NCI-H524 treated with DMSO at 0.1 percent for 48 hours (cell line): ENCODE results near the gene DNAH11.
"Not testable (repeated sequence)": the region's sequence is repeated elsewhere in the genome, so short reads cannot be mapped to it uniquely, and the experiment has no call there.

Experiments
- DNase-seq: peaks from one replicate; lab custom pipeline; 2025; lab: John Stamatoyannopoulos, UW

Gene DNAH11

DNA sequence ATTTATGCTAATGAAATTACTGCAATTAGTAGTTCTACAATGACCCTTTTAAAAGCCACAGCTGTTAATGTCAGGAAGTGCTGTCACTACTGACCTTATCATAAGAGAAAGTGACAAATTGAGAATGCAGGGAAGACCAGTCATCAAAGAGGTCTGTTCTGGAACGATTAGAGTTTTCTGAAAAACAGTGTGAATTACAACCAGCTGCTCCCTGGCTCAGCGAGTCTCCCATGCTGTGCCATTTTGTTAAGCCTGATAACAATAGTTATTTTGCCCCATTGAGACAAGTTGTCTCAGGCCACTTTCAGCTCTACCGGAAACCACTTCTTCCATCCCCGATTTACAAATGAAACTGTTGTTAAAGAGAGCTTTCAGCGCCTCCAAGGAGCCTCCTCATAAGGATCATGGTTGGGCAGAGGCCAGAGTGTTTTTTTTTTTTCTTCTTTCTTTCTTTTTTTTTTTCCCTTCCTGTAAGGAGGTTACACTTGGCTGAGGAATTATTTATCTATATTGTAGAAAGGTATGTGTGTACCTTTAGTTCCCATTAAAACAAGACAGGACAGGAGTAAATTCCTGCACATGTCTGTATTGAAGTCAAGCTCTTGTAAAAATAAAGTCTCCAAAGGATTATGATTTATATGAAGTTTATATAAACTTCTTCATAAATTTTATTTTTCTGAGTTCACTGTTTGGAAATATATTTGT, 229.2 kb downstream of the DNAH11 start:
- DNase-seq, result no peak

DNA sequence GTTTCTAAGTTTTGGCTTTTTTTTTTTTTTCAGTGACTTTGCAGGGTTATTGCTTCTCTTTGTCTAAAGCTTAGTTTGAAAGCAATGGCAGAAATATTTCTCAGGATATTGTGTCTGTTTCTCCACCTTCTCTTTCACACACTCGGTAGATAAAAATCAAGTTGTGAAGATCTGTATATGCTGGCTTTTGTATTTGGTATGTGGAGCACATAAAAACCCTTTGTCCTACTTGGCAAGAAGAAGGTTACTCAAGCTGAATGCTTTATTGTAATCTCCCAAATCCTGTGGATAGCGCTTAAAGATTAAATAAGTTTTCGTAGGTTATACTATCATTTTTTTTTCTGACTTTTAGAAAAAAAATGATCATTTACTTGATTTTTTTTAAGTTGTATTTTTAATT, 230.5 kb downstream of the DNAH11 start:
- DNase-seq, result no peak

DNA sequence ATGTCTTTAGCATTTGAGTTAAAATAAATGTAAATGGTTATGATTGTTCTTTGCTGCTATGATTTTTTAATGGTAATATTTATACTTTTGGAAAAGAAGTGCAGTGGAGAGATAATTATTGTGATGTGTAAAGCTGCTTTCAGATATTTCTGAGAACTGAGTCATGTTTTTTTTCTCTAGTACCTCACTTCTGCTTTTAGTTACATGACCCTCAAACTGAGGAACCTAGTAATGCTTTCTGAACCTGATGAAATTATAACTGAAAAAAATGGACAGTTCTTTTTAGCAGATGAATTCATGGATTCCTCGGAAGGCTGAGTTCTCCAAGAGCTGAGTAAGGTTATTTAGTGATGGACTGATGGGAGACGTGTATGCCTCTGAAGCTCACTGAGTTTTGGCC, 235.1 kb downstream of the DNAH11 start:
- DNase-seq, result no peak

DNA sequence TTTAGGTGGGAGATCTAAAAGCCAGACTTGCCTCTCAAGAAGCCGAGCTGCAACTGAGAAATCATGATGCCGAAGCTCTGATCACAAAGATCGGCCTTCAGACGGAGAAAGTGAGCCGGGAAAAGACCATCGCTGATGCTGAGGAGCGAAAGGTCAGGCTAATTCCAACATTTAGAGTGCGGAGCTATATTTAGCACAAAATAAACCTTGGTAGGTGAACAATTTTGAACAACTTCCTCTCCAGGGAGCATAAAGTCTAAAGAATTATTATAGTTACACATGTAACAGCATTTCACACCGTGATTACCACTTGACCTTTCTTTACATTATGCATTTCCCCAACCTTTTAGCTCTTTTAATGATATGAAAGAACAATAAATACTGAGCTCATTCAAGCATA, 236.1 kb downstream of the DNAH11 start:
- no peak for DNase-seq

DNA sequence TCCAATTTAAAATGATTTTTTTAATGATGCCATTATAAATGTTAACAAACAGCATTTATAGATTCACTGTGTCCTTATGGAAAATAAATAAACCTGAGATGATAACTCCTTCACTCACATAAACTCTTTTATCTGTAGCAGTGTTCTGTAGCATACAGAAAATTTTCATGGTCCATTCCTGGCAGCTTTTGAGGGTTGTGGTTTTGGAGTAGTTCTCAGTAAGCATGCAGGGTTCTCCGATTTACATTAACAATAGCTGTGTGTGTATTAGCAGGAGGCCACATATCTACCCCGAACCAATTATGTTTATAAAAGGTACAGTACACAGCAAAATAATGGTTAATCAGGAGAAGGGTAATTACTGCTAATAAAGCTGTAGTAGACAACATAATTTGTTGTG, 240.2 kb downstream of the DNAH11 start:
- DNase-seq, result no peak

DNA sequence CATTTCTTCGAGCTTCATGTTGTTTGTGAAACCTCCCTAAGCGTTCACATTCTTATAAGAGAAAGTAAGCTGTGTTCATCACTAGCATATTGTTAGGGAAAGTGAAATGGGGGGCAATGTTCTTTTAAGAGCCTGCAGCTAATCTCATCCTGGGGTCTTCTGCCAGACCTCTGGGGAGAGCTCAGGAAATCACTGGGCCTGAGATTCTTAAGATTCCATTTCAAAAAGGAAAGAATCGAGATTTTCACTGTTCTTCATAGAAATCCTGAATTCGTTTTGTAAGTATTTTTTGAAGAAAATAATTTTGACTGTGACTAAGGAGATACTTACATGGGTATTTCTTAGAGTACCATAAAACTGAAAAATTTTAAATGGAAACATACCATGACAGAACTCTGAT, 242.2 kb downstream of the DNAH11 start:
- DNase-seq, result no peak

DNA sequence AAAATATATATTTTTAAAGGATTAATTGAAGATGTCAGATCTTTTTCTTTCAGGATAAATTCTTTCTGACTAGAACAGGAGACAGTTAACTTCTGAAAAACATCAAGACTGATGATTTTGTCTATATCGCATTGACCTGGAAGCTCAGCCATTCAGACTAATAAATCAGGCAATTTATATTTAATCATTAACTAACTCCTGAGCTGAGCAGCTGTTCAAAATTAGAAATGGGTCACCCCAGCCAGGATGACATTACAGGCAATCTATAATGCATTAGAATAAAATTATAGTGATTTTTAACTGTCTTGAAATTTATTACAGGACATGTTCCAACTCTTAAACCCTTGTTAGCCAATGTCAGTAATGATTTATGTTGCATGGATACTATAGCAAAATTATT, 263.0 kb downstream of the DNAH11 start:
- no peak for DNase-seq

DNA sequence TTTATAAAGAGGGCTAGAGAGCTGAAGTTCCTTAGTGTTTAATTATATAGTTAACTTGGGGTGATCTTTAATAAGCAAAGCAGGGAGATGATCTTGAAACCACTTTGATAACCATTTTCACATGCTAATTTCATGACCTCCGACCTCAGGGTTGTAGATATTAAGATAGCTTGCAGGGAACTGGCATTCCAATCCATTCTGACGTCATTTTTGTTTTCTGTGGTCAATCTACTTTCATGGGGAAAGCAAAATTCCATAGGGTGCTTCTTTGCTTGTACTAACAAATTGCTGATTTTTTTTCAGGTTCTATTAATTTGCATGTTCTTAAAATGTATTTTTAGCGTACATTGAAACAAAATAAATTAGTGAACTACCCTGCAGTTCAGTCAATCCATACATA, 263.5 kb downstream of the DNAH11 start:
- no peak for DNase-seq

DNA sequence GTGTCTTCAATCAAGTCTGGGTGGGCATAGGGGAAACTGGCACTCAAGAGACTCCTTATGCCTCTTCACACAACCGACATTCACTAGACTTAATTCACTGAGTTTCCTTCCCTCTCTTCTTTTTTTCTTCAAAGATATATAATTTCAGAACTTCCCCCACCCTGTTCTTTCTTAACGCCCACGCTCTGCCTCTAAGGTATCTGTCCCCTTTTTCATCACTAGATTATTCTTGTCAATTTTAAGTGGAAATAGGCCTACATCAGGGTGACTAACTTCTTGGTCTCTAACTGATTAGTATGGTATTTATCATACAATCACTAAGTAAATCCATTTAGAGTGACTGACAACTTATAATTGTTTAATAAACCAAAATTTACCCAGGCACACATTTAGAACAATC, 276.2 kb downstream of the DNAH11 start:
- DNase-seq, result no peak

DNA sequence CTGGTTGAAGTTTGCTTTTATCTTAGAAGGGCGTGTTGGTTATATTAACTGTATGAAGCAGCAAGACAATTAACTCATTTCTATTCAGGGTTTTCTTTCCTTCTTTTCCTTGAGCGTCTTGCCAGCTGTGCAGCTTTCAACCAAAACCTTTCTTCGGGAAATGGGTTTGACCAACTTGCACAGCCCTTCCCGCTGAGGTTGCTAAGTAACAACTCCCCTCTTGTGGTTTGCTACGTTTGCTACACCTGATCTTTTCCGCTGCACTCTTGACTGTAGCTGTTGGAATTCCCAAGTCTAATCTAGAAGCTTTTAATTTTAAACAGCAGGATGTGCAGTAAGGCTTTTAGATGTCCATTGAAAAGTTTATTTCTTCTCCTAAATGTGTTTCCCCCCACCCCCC, 286.0 kb downstream of the DNAH11 start:
- no peak for DNase-seq

DNA sequence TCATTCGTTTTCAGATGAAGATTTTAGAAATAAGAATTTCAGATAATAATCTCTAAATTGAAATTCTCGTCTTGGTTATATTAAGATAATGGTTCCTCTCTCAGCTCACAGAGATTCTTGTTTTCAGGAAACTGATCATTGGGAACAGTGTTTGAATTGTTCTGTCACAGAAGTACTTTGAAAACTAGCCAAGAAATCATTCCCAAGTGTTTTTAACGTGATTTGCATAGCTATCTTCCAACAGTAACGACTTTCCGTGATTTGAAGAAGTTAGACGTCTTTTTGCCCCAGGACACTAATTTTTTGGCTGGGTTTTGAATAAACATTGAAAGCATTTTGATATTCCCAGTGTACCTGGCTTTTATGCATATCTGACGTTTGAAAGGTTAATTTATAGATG, 286.9 kb downstream of the DNAH11 start:
- DNase-seq, result no peak

DNA sequence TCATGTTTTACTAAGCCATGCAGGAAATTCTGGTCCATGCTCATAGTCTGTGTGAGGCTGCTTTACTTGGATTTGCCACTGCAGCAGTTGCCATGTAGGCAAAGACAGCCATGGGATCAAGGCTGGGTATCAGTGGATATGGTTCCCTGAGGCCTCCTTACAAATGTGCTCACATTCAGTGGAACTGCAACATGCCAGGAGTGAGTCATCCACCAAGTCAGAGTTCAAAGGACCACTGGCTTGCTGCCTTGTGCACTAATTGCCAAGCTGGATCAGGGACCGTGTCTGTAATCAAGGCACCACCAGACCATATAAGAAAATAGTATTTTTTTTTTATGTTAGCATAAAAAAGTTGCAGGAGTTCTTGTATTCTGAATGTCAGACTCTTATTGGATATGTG, 301.9 kb downstream of the DNAH11 start:
- DNase-seq, result no peak

DNA sequence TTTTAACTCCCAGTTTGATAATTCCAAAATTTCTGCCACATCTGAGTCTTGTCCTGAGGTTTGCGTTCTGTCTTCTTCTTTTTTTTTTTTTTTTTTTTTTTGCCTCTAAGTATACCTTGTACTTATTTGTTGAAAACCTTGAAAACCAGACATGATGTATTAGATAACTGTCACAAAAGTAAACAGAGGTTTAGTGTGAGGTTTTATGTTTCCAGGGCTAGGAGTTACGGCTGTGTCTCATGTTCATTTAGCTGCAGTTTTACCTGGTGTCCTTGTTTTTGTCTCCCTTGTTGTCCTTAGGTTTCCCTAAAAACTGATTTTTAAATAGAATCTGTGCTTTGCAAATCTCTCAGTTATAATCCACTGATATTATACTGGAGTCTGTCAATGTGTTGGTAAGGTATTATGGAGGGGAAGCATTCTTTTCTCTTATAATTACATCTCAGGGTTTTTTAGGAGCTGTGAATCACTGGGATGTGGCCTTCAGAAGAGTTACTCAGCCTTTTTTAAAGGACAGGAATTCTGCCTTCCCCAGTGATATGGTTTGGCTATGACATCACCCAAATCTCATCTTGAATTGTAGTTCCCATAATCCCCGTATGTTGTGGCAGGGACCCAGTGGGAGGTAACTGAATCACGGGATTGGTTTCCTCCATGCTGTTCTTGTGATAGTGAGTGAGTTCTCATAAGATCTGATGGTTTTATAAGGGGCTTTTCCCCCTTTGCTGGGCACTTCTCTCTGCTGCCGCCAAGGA, 307.9 kb downstream of the DNAH11 start:
- DNase-seq, result no peak

DNA sequence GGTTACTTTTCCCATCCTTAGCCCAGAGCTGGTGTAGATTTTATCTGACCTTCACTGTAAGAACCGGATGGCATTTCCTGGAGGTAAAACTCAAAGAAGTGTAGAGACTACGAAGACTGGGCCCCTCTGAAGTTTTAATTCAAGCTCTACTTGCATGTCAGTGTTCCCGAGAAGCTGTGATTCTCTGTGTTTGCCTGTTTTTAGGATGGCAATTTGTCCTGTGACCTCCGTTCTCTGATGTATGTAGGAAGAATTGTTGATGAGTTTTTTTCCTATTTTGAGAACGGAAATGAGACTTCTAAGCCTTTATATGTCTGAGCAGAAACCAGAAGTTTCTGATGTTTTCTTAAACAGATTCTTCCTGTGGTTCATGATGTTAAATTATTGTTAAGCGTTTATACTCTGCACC, 308.7 kb downstream of the DNAH11 start:
- no peak for DNase-seq

DNA sequence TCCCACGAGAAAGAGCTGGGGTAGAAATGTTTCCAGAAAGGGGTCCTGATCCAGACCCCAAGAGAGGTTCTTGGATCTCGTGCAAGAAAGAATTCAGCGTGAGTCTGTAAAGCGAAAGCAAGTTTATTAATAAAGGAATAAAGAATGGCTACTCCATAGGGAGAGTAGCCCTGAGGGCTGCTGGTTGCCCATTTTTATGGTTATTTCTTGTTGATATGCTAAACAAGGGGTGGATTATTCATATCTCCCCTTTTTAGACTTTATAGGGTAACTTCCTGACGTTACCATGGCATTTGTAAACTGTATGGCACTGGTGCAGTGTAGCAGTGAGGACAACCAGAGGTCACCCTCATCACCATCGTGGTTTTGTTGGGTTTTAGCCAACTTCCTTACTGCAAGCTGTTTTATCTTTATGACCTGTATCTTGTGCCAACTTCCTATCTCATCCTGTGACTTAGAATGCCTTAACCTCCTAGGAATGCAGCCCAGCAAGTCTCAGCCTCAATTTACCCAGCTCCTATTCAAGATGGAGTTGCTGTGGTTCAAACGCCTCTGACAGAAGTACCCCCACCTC, 322.9 kb downstream of the DNAH11 start:
- DNase-seq, result not testable (repeated sequence)

DNA sequence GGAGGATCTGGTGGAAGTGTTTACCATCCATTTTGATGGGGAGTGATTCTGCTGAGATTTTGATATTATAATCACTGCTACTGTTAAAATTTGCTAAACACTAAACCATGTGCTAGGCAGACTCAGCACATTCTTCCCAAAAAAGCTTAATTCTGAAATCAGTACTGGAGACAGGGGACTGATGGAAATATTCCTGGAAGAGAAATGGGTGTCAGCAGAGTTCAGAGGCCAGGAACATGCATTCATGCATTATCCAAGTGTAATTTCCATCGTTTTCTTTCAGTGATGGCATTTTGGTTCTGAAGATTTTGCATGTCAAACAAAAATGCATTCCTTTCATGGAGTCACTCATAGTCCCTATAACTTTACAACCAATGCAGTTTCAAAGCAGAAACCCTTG, 323.9 kb downstream of the DNAH11 start:
- DNase-seq, result no peak

DNA sequence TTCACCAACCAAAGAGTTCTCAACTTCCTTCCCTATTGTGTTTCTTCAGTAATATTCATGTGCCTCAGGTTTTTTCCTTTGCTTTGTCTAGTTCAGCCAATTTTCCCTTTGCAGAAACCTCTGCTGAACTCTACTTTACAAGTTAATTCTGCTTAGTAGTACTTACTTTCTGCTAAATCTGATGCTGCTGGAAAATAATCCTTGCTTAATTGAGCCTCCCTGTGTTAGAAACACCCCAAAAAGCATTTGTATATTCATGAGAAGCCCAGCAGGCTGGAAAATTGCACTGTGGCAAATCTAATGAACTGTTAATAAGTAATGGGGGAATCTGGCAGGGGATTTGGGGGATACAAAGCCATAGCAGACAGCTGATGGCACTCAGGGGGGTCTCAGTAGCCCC, 324.4 kb downstream of the DNAH11 start:
- no peak for DNase-seq

DNA sequence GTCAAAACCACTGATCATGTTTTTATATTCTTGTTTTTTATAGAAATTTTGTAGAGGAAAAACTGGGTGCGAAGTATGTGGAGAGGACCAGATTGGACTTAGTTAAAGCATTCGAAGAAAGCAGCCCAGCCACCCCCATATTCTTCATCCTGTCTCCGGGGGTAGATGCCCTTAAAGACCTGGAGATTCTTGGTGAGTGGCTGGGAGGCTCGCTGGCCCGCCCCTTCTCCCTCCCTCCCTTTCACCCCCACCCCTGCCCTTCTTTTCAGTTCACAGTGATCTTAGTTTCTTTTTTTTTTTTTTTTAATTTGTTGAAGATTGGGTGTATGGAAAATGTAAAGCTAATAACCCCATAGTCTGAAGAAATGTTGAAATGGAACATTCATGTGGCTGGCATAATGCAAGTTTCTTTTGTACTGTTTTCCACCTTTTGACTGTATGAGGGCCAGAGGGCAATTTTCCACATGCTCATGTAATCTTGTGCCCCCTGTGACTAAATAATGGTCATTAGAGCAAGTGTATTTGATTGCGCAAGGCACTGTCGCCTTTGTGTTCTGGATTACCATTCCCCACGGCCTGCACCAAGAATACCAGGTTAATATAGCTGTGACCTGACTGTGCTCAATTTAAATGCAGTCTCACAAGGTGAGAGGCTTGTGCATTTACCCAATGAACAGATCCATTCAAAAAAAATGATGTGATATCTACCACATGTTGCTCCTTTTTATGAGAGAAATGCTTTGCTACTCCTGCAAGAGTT, 325.2 kb downstream of the DNAH11 start:
- DNase-seq, result no peak

DNA sequence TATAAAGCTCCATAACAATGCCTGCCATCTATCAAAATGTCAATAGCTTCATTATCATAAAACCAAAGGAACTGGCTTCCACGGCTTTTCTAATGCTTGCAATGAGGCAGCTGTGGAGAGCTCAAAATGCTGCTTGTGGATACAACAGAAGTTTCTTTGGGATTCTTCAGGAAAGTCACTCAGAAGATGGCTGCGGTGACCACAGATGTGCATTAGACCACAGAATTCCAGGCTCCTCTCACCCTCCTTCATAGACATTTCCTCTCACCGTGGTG, 325.7 kb downstream of the DNAH11 start:
- no peak for DNase-seq

DNA sequence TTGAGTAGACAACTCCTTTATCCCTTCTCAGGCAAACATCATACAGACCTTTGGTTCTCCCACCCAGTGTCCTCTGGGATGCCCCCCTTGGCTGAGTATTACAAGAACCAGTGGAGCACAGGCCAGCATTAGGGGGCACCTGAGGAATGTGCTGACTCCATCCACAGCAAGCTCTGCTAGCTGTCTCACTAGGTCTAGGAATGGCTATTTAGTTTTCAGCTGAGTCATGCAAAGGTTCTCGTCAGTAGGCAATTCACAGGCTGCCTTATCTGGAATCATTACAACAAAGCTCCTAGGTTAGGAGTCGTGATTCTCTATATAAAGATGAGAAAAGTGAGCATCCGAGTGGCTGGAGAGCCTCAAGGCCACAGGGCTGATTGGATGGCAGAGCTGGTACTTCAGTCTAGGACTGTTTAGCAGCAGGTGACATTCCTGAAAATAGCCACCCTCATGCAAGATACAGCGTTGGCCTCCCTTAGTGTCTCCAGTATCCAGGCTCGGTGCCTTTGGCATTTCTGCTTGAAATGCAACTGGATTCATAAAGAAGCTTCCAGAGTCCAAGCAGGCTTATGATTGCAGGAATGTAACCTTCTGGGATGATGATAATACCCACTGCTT, 327.1 kb downstream of the DNAH11 start:
- DNase-seq, result no peak

DNA sequence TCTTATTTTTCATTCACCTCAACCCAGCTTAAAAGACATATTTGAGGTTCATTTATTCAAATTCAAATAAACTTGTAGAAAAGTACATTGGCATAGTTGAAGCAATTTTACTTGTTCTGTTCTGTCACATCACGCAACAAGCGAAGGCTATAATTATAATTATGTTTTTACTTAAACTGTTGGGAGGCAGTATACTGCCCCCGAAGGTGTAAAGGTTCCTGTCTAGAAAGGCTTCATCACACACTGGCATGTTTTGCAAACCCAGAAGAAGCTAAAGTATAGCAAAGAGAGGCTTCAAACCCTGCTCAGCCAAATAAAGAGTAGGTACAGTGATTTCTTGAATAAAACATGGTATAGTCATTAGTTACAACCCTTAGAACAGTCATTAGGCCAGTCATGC, 340.2 kb downstream of the DNAH11 start:
- DNase-seq, result no peak

DNA sequence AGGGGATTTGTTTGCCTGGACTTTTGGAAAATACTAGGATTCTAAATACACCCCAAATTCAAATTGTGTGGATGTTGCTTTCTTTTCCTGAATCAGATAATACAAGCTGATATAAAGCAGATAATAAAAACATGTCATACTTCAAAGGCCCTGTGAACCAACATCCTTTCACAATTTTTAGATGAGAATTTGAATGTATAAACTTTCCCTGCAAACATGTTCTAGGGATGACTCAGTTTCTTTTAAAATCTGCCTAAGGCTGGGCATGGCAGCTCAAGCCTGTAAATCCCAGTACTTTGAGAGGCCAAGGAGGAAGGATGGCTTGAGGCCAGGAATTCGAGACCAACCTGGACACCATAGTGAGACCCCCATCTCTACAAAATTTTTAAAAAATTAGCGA, 340.7 kb downstream of the DNAH11 start:
- not testable (repeated sequence) for DNase-seq

DNA sequence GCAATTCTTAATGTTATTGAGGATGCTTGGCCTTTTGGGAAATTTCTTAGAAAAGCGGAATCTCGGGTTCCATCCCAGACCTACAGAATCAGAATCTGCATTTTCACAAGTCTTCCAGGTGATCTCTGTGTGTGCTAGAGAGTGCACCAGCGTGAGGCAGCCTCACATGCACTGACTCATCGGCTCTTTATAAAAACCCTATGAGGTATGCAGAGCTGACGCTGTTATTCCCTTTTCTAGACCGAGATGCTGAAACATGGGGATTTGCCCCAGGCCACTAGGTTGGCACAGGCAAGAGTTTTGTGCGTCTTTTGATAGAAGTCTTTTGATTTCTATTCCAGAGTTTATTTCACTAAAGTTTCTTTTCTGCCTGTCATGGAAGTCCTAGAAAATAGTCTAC, 341.7 kb downstream of the DNAH11 start:
- DNase-seq, result no peak
